ENCODE results near the gene BDKRB2.

Gene BDKRB2

DNA sequence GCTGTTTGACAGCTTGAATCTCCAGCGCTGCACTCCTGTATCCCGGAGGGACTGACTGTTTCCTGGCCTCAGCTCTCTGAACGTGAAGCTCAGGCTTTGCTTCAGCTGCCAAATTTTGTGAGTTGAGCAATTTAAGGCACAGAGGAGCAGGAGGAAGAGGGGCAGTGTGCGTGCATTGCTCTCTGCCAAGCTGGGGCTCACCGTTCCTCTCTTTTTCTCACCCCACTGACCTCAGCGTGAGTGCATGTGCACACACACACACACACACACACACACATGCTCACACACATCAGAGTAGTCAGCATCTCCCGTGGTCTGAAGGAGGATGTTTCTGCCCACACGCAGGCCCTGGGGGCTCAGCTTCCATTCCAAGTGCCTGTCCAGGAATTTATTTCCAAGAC is 27.8 kb upstream of the BDKRB2 start:
- DNase-seq = no peak

DNA sequence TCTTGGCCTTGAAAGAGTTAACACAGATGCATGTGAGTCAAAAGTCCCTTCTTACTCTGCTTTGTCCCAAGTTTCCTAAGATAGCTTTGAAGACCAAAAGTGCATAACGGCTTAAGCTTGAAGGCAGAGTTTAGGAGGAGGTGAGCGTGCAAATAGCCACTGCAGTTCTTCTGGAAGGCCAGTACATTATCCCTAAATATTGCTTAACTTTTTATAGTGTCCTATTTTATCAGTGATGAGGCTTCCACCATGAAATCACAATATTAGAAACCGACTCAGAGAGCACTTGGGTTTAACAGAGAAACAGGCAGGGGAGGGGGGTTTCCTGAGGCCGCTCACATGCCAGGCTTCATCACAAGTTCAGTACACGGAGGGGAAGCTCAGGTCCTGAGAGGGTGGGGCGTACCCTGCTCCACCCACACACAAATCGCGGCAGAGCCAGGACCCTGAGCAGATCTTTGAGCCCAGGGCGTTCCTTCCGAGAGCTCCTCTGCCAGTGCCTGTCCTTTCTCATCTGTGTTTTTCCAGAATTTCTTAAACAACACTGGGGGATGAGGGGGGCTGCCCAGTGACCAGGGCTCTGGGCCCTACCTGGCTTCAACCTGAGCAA is 26.8 kb upstream of the BDKRB2 start:
- DNase-seq = peak; percentile 14 to 60

DNA sequence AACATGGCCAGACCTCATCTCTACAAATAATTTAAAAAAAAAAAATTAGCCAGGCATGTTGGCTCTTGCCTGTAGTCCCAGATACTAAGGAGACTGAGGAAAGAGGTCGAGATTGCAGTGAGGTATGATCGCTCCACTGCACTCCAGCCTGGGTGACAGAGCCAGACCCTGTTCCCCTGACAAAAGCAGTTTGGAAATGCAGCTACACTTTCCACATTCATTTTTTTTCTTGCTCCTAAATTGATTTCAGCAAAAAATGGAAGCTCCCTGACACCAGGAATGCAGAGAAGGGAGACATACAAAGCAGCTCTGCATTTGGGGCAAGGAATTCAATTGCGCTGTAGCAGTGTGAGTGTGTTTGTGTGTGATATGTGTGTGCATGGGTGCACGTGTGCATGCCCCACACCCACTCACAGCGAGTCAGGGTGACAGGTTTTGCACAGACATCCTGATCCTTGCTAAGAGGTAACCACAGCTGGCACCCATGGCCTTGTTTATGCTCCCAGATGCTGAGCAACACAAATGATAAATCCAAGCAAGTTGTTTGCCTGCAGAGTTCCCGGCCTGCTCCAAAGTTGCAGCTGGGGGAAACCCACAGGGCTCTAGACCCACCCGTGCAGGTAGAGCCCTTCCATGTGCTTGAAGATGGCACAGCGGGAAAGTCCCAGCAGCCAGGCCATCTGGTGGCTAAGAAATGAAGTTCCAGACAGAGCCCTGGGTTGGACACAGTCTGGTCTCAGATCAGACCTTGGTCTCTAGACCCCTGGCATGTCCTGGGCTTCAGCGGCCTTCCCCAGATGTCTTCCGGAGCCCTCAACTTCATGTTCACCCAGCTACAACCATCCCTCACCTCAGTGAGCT is 25.9 kb upstream of the BDKRB2 start:
- DNase-seq = no peak

DNA sequence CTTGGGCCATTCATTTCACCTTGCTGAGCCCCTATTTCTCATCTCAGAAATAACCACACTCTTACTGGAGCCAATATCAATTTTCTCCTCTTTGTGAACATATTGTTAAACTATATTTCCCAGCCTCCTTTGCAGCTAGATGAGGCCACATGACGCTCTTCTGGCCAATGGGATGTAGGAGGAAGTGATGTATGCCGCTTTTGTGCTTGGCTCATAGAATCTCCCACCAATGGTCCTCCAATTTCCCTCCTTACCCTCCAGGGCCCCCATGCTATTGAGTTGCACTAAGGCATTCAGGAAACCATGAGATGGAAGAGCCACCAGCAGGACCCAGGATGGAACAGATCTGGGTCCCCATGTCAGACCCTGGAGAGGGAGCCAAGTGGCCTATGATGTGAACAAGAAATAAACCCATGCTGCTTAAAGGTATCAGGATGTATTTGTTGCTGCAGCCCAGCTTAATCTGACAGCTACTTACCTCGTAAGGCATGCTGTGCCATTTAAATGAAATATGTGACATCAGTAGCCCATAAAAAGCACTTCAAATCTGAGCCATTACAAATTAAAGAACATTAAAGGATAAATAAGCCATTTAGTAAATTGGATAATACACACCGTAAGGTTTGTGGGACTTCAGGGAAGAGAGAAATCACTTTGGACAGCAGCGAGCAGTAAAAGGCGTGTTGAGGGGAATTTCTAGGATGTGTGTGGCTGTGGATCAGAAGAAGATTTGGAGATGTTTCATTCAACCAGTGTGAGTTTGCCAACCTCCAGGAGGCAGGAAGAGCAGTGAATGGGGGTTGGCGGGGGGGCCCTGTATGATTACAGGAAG is 24.4 kb upstream of the BDKRB2 start:
- DNase-seq = no peak

DNA sequence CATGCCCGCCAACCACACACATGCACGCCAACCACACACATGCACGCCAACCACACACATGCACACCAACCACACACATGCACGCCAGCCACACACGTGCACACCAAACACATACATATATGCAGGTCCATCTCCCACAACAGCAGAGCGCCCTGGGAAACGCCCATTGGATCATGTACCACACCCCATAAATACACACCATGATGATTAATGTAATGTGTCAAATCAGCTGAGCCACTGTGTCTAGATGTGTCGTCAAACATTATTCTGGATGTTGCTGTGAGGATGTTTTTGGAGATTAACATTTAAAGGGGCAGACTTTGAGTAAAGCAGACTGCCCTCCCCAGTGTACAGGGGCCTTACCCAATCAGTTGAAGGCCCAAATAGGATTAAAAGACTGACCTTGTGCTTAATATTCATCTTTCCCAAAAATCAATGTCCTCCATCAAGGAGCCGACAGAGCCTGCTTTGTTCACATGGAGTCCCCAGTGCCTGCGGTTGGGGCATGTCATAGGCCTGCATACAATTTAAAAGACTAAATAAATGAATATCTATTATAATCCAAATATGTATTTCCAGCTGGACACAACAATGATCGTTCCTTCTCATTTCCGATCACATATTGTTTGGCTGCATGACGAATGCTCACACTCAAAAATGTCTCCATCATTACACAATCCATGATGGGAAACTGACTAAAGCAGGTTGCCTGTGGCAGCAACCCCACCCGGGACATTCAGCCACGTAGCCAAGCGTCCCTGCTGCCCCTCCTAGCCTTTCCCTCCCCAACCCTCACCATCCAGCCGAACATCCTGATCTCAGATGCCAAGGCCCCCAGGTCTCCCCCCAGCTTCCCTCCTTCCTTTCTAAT is 23.2 kb upstream of the BDKRB2 start:
- no peak for DNase-seq

DNA sequence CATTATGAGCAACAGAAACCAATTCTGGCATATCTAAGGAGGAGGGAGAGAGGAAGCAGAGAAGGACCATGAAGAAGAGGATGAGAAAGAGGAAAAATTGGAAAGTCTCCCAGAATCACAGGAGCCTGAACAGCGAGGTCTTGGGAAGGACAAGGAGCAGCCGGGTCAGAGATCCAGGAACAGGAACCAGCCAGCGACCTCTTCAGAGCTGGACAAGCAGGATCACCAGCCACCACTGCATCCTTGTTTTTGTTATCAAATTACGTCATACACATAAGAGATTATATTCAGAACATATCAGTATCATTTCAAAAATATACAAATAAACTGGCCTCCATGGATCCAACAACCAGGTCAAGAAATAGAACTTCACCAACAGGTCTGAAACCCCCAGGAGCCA is 22.1 kb upstream of the BDKRB2 start:
- no peak for DNase-seq

DNA sequence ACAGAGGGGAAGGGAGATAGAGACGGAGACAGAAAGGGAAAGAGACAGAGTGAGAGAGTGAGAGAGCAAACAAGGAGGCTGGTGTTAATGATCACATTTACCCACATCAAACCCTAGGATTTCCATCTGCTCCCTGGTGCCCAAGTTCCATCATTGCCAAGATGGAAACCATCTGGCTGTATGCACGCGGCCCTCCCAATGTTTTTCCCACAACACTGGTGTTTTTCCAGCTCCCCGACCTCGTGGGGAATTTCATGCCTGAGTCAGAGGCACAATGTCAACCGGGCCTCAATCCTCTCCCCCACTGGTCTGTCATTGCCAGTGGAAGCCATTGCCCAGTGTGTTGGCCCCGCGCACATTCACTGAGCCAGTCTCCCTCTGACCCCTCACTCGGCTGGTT is 19.9 kb upstream of the BDKRB2 start:
- DNase-seq = no peak

DNA sequence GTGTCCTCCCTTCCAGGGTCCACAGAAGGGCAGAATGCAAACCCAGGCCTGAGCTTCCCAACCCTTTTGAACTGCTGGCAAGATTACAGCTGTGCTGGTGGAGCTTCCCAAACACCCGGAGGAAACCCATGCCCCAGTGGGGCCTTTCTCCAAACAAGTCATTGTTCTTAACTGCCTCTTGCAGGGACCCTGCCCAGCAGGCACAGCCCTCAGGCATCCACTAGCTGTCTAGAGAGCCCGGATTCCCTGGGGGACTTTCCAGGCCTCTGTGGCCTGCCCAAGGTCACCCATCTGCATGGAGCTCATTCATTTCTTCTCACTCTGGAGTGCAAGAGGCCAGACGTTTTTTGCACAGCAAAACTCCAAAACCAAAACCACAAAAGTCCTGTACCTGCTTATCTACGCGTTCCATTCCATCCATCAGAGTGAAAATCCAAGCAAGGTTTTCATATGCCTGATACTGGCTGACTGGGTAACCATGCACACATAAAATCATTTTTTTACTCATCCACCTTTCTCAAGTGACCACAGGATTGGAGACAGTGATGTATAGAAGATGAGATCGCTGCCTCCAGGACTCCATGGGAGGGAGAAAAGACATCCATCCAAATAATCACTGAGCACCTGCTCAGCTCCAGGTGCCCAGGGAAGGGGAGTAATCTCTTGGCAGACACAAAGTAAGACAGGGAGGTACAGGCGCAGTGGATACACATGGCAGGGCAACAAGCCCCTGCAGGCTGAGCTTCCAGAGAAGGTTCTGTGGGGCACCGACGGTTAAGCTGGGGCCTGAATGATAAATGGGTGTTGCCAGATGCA is 17.2 kb upstream of the BDKRB2 start:
- no peak for DNase-seq

DNA sequence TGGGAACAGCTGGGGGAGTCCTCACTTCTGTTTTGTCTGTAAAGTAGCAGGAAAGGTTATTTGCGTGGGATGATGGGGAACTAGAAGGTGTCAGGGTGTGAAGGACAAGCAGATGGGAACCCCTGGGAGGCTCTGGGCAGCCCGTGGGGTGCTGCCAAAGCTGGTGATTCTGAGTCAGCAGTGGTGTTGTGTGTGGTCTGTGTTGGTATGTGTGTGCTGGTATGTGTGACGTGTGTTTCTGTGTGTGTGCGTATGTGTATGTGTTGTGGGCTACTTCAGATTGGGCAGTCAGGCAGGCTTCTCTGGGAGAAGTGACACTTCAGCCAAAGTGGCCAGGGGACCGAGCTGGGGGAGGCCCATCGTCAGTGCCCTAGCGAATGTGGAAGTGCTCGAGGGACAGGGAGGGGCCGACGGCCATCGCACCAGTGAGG is 15.3 kb upstream of the BDKRB2 start:
- DNase-seq = peak; percentile 39 to 84

DNA sequence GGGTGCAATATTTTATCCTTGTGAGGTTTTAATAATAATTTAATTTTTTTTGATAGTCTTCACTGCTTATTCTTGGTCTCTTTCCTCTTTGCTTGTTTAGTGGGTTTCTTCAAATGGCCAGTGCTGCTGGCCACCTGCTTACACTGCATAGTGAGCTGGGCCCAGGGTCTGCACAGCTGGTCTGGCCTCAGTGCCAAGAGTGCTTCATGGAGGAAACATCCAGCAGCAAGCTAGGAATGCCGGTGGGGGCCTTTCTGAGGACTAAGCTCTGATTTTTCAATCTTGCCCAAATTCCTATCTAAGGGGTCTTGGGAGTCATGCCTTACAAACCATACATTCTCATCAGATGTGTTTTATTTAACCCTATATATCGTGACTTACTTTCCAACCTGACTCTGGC is 13.3 kb upstream of the BDKRB2 start:
- DNase-seq = no peak

DNA sequence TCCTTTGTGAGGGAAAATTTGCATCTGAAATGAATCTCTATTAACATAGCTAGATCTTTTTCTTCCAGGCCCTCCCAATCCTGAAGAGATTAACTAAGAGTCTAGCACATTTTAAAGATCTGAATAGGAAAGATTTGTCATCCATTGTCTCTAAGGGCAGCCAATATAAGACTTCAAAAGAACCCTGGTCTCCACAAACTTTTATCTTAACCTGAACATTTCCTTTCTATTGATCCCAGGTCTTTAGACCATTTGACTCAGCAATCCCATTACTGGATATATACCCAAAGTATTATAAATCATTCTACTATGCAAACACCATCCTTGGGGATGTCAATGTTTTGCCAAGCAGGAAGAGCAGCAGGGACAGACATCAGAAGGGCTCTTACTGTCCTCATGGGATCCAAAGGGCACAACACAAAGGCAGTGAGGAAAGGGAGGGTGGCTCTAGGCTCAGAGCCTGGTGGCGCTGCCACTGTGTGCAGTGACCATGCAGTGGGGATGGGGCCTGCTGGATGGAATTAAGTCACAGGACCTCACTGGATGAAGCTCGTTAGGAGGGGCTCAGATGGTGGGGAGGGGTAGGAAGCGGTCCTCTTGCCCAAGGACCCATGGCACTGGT is 12.7 kb upstream of the BDKRB2 start:
- no peak for DNase-seq

DNA sequence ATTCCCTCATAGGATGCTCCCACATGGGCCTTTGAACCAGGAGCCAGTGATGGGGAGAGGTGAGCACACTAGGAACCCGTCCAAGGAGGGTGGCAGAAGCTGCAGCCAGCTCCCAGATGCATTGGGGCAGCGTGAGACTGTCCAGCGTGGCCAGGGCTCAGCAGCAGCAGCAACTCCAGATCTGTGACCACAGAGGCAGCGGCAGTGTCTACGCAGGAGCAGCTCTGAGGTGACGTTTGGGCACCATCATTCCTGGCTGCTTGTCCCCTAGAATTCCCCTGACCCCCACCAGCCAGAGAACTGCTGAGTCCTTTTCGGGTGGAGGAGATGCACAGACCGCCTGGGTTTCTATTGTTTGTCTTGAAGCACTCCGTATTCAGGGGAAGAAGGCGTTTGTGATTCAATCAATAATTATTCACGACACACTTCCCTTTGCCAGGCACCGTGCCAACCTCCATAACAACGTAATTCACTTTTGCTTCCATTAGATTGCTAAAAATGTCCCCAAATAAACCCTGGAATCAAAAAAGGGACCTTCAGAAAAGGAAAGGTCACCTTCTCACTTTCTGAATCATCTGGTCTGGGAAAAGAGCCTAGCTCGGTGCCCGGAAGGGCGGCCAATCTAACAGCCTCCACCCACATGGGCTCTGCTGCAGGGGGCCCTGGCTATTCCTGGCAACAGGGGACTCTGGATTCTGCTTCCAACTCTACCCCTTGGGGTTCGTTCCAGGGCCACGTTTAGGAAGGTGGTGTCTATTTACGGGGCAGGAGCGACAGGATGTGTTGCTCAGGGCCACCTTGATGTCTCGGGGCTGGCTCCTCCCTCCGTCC is 11.4 kb upstream of the BDKRB2 start:
- DNase-seq = no peak

DNA sequence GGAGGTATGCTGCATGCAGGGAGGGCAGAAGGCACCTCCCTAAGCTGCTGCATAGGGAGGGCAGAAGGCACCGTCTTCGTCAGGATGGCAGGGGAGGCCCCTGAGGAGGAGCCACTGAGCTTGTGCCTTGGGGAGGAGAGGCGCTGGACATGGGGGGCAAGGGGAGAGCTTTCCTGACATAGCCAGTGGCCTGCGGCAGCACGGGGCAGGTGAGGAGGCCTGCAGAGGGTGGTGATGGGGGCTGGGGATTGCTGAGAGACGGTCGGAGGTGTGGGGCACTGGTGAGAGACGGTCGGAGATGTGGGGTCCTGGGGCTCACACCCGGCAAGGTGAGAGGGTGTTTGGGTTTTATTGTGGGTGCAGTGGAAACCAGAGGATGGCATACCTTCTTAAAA is 10.4 kb upstream of the BDKRB2 start:
- no peak for DNase-seq

DNA sequence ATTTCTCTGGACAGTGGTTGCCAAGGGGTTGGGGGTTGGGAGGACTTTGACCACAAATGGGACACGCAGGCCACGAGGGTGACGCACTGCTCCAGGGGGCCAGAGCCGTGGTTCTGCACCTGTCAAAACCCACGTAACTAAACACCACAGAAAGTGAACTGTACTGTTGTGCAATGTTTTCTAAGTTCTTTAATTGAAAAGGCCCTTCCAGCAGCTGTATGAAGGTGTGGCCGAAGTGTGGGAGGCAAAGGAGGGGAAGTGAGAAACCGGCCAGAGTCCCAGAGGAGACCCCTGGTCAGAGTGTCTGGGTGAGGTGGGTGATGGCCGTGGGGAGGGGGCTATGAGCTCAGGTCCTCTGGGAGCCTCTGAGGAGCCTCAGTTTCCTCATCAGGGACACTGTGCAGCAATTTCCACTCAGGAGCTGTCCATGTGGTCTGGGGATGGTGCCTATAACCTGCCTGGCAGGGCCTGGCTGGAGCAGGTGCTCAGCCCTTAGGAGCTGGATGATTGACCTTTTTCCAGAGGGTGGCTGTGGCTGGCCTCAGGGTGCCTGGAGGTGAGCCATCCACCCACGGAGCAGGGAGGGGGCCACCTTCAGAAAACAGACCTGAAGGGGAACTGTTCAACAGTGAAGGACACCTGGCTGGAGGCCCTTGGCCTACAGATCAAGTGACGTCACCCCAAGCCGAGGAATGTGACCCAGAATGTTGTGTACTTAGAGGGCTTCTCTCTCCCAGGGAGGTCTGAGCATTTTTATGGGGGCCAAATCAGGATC is 9.8 kb upstream of the BDKRB2 start:
- no peak for DNase-seq

DNA sequence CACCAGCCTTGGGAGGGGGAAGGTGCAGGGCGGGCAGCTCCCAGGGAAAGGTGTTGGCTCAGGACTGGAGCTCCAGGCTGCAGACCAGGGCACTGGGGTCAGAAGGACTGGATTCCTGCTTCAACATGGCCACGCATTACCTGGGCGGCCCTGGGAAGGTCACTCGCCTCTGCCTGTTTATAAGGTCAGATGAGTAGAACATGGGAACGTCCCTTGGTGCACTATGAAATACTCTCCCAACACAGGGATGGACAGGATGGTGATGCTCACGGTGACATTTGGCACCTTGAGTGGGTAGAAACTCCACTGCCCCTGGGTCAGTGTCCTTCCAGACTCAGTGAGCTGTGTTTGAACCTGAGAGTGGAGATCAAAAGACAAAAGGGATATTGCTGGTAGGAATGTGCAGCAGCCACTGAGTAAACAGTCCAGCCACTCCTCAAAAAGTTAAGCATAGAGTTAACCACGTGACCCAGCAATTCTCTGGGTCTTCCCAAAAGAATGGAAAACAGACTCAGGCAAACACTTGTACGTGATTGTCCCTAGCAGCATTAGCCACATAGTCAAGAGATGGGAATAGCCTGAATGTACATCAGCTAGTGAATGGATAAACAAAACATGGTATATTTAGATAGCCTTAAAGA is 9.1 kb upstream of the BDKRB2 start:
- no peak for DNase-seq

DNA sequence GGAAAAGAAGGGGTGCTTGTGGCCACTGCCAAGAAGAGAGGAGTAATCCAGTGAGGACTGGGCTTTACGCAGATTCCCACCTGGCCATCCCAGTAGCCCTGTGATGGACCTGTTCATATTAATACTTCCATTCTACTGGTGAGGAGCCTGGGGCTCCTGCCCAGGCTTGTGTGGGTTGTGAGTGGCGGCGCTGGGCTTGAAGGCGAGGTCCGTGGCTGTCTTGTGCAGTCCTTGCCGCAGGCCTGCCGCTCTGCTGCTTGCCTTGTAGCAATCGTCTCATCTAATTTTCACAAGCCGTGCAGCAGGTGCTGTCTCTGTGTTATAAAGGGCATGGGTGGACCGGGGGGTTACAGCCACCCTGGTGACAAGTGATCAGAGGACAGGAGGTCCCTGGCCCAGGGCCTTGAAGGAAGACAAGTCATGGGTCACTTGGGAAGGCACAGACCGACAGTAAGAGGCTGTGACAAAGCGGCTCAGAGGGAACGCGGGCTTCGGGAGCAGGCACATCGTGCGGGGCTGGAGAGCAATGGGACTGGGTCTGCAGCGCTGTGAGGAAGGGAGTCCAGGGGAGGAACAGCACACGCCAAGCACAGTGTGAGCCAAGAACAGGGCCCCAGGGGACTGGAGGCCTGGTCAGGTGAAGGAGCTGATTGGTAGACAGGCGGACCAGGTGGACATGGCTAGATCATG is 7.3 kb upstream of the BDKRB2 start:
- no peak for DNase-seq

DNA sequence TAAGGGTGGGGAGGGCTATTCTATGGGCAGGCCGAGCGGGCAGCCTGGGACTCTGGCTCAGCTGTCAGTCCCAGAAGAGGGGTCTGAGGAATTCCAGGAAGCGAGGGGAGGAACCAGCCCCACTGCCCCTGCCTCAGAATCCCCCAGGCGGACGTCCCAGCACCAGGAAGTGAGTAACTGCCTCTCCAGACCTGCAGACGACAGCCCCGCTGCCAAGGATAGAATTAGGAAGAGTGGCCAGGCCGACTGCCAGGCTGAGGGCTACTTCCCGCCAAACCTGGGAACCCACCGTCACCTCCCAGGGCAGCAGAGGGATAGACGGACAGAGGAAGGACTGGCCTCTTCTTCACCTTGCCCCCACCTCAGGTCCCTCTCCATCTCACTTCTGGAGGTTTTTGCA is 6.7 kb upstream of the BDKRB2 start:
- DNase-seq = no peak

DNA sequence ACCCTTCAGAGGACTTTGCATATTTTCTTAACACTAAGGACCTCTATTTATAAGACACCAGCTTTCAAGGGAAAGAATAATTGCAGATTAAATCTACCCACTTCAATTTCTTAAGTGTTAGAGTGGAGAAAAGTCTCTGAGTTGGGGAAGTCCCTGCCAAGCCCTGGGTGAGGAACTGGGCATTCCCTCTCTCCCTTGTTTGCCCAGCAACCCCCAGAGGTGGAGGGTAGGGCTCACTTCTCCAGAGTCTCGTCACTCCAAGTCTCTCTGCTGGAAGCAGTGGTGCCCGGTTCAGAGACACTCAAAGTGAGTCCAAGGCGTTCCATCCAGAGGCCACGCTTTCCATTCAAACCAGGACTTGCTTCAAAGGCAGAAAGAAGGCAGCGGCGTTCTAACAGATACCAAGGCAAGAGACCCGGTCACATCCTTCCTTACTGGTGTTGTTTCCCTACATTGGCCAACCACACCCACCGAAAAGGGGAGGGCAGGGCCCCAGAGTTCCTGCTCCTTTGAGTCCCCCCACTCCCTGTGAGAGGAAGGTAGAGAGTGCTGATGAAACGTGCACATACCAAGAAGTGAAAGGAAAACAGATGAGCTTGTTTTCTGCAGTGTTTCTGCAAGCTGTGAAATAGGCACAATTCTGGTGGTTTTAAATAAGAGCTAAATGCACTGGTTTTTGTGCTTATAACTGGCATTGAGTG is 6.1 kb upstream of the BDKRB2 start:
- DNase-seq = peak; percentile 30 to 48
